ENCODE results near the gene PPFIA1.
"Not testable (repeated sequence)": the region's sequence is repeated elsewhere in the genome, so short reads cannot be mapped to it uniquely, and the experiment has no call there.

Gene PPFIA1

DNA sequence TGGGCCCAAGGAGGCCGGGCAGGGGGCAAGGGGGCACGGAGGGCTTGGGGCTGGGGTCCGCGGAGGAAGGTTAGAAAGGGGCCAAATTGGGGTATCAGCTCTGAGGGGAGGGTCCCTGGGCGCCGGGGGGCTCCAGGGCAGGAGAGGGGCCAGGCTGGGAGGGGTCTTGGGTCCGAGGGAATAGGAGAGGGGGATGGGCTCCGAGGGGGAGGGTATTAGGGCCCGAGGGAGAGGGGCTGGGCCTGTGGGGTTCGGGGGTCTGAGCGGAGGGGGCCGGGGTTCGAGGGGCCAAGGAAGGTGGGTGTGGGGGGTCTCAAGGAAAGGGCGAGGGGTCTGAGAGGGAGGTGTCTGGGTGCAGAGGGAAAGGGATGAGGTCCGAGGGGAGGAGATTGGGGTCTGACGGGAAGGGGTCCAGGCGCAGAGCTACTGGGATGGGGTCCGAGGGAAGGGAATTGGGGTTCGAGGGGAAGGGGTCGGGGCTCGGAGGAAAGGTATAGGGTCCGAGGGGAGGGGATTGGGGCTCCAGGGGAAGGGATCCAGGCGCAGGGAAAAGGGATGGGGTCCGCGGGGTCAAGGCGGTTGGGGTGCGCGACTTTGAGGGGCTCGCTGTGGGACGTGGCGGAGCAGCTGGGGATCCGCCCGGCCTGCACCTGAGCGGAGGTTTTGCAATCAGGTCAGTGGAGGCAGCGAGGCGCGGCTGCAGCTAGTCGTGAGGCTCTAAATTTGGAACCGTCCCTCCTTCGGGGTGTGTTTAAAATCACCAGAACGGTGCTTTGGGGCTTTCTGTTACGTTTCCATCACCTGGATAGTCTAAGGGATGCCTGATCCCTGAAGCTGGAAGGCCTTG lies 128.6 kb downstream of the PPFIA1 start:
- peak in 1 of 2 donors; percentile 13 for DNase-seq

GRCh38 chr11:70399681-70400112 lies 129.2 kb downstream of the PPFIA1 start:
- peak; percentile 78 to 87 for DNase-seq

DNA sequence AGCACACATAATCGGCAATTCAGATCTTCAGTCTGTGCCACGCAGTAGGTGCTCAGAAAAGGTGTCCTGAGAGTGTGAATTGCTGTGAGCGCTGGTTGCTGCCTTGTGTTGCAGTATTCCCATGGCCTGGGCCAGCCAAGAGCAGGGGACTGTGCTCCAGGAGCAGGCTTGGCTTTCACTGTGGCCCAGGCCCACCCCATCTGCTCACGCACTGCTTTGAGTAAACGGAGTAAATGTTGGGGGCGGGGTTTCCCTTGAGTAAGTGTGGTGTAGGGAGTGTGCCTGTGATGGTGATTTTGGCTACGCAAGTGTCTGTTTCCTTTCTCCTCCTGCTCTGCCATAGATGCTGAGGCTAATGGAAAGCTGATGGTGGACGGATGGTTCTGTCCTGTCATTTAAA lies 130.2 kb downstream of the PPFIA1 start:
- no peak for DNase-seq

GRCh38 chr11:70402016-70402415 lies 131.5 kb downstream of the PPFIA1 start:
- DNase-seq, result peak; percentile 15 to 33

DNA sequence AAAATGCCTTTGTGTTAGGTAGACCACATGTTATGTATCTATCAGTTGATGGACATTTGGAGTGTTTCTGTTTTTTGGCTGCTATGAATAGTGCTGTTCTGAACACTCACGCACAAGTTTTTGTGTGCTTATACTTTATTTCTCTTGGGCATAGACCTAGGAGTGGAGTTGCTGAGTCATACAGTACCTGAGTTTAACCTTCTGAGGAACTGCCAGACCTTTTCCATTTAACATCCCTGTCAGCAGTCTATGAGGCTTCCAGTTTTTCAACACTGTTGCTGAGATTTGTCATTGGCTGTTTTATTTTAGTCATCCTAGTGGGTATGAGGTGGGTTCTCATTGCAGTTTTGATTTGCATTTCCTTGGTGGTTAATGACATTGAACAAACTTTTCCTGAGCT lies 132.2 kb downstream of the PPFIA1 start:
- no peak for DNase-seq

- no peak for DNase-seq
Observed at GRCh38 chr11:70404244-70404643, 133.8 kb downstream of the PPFIA1 start.

GRCh38 chr11:70405679-70406395 lies 135.3 kb downstream of the PPFIA1 start:
- DNase-seq, result no peak

DNA sequence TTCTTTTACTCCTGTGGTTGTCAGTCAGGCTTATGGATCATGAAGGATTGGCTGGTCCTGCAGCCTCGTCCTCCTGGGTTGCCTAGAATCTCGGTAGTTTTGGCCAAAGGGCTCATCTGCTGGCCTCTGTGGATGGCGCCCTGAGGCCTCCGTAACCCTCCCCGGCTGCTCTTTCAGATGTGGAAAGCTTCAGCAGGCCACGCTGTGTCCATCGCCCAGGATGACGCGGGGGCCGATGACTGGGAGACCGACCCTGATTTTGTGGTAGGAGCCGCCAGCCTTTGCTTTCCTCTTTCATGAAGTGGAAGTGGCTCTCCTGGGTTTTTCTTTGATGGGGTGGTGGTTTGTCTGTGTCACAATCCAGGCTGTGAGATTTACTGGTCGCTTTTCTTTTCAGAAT lies 136.6 kb downstream of the PPFIA1 start:
- DNase-seq, result no peak

- no peak for DNase-seq
Observed at GRCh38 chr11:70407814-70408213, 137.3 kb downstream of the PPFIA1 start.

- DNase-seq, result not testable (repeated sequence)
Observed at GRCh38 chr11:70408326-70408725, 137.8 kb downstream of the PPFIA1 start.

- DNase-seq, result no peak
Observed at GRCh38 chr11:70409437-70409836, 138.9 kb downstream of the PPFIA1 start.

DNA sequence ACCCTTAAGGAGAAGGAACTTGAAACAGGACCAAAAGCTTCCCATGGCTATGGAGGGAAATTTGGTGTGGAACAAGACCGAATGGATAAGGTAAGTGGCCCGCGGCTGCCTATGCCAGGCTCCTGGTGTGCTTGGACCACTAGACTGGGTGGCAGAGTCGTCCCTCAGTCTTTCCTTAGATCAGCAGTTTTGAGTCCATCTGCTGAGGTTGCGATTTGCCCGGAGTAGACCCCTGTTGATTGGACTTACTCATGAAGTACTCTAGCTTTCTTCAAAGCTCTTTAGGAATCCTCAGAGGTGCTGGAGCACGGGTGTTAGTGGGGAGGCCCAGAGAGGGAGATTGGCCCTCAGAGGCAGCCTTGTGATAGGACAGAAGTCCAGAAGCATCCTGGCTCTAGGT lies 139.4 kb downstream of the PPFIA1 start:
- no peak for DNase-seq

DNA sequence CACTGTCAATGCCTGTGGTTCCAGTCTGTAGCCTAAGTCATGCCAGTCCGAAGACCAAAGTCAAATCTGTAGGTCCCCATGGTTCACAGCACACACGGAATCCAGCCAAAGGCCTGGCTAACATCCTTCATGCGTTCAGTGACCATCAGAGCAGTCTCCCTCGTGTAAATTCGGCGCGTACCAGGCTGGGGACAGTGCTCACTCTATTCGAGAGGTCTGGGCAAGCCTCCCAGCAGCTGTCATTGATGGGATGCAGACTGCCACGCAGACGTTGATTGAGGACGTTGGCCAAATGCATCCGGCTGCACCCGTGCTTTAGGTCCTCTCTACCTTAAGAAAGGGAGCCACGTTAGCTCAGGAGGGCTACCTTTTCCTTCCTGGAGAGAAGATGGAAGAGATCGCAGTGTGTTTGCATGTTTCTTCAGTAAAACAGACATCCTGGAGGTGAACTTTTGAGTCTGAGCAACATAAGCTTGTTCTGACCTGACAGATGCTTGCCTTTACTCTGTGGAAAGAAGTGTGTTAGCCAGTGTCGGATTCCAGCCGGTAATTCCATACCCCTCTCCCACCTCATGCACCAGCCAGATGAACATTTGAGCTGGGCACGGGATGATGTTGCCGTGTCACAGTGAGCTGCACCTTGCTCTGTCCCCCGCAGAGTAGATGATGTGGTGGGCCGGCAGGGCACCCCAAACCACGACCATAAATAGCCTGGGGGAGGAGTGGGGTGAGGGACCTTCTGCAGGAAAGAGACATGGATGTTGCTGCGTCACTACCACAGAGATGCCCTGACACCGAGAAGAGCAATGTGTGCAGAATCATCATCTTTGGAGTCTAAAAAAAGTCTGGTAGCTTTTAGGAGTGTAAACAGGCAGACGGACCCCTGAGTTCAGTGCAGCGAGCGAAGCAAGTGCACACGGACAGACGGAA lies 140.1 kb downstream of the PPFIA1 start:
- DNase-seq, result no peak

DNA sequence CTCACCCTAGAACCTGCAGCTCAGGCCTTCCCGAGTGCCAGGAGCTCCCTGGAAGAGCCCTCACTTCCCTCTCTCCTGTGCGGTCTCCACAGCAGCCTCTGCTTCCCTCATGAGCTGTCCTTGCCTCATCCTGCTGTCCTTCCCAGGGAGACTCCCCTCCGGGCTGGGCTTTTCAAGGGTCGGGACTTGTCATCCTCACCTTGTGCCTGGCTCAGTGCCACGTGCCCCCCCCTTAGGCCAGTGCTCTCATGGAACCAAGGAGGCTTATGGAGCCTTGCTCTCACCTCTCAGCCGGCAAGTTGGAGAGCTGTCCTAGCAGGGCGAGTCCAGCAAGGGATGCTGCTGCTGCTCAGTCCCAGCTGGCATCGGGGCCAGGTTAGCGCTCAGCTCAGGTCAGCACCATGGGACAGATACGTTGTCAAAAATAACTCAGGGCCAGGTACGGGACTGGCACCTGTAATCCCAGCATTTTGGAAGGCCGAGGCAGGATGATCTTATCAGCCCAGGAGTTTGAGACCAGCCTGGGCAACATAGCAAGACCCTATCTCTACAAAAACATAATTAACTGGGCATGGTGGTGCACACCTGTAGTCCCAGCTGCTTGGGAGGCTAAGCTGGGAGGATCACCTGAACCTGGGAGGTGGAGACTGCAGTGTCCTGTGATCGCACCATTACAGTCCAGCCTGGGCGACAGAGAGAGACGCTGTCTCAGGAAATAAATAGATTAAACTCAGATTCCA lies 141.4 kb downstream of the PPFIA1 start:
- no peak for DNase-seq

DNA sequence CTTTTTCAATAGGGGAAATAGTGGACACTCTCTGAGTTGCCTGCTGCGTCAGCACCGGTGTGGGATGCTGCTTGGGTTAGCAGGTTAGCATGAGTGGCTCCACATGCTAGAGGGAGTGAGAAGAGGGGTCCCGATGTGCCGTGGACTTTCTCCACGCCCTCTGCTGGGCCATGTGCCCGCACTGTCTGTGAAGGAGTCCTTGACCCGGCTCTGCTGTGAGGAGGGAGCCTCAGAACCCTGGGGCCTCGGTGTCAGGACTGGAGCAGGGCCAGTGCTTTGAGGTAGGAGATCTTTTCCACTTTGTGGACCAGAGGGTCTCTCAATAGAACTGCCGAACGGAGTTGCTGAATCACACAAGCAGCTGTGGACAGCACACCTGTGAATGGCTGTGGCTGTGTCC lies 142.7 kb downstream of the PPFIA1 start:
- no peak for DNase-seq

DNA sequence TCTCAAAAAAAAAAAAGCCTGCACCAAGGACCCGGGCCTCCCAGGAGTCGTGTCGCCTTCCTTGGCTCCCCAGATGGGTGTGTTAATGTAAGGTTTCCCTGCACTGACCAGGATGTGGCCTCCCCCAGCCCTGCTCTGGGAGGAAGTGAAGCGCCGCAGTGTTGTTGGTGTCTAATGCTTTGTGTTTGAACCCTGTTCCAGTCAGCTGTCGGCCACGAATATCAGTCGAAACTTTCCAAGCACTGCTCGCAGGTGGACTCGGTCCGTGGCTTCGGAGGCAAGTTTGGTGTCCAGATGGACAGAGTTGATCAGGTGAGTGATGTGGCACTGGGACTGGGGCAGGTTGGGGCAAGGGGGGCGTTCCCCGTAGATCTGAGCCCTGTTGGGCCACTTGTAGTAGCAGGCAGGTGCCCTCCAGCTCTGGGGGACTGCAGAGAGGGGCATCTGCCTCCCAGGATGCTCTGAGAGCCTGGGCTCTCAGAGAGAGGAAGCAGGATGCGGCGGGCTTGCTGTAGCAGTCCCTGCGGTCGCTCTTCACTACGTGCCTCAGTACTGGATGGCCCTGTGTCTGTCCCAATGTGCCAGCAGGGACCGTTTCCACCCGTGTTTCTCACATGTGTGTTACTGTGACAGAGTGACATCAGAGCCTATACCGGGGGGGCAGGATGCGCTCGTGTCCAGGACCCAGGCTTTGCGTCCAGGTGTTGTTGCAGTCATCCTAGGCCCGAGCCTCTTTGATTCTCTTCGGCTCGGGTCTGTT lies 144.0 kb downstream of the PPFIA1 start:
- DNase-seq, result no peak

DNA sequence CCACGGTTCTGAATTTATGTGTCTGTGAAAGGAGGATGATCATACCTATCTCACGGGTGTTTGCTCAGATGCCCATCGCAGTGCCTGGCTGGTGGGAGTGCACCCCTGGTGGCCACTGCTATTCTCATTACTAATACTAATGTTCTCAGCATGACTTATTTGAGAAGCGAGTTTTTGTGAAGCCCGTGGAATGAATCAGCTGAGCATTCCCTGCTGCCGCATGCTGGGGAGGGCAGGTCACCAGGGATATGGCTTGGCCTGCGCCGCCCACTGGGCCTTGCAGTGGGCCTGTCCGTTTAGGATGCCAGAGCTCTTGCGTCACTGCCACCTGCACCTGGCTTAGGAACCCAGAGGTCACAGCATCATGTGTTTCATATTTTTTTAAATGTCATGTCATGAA lies 144.7 kb downstream of the PPFIA1 start:
- no peak for DNase-seq

DNA sequence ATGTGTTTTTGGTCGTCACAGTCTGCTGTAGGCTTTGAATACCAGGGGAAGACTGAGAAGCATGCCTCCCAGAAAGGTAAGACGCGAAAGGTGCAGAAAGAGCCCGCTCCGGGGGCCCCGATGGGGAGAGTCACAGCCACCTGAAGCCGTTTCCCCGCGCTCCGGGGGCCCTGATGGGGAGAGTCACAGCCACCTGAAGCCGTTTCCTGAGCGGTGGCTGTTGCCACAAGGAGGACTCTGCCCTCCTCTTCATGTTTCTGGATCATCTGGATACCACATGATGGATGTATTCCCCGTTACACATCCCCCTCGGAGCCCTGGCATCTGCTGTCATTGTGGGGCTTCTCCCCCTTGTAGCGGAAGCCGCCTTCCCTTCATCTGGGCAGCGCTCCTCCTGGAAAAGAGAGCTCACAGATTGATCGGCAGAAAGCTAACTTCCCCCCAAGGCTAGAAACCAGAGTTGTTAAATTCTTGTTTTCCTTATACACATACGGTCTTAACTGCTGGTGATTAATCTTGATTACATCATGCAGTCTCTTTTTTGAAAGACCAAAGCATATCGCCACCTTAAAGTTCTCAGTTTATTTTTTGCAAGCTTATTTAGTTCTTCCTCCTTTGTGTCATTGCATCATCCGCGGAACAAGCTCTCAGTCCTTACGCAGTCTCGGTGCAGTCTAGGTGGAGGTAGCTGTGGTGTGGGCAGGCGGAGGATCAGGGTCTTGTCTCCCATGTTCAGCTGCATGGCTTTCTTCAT lies 145.3 kb downstream of the PPFIA1 start:
- peak; percentile 60 to 66 for DNase-seq

- no peak for DNase-seq
Observed at GRCh38 chr11:70416881-70417280, 146.4 kb downstream of the PPFIA1 start.

GRCh38 chr11:70418130-70418529 lies 147.6 kb downstream of the PPFIA1 start:
- no peak for DNase-seq
